Measurements from ENCODE around the gene DTNB.
"Not testable (repeated sequence)": the region's sequence is repeated elsewhere in the genome, so short reads cannot be mapped to it uniquely, and the experiment has no call there.

Gene DTNB

DNA sequence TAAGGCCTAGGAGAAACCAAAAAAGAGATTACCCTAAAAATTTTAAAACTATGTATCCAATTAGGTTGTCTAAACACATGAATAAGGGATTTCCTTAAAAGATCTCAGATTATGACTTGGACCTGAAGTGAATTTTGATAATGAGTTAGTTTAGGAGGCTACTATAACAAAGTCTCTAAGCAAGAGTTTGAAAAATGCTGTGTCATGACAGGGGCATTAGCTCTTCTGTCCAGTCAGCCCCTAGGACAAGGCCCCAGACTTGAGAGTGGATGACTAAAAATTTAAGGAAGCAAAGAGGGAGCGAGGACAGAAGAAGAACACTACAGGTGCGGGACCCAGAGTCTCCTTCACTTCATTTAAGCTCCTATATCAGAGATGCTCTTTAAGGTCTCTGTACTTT is 135.9 kb downstream of the DTNB start:
- DNase-seq: no peak

DNA sequence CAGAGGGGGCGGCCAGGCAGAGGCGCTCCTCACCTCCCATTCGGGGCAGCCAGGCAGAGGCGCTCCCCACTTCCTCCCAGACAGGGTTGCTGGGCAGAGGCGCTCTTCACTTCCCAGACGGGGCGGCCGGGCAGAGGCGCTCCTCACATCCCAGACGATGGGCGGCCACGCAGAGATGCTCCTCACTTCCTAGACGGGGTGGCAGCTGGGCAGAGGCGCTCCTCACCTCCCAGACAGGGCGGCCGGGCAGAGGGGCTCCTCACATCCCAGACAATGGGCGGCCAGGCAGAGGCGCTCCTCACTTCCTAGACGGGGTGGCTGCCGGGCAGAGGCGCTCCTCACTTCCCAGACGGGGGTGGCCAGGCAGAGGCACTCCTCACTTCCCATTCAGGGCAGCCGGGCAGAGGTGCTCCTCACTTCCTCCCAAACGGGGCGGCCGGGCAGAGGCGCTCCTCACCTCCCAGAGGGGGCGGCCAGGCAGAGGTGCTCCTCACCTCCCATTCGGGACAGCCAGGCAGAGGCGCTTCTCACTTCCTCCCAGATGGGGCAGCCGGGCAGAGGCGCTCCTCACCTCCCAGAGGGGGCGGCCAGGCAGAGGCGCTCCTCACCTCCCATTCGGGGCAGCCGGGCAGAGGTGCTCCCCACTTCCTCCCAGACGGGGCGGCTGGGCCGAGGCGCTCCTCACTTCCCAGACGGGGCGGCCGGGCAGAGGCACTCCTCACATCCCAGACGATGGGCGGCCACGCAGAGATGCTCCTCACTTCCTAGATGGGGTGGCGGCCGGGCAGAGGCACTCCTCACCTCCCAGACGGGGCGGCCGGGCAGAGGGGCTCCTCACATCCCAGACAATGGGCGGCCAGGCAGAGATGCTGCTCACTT is 137.7 kb downstream of the DTNB start:
- not testable (repeated sequence) for DNase-seq

DNA sequence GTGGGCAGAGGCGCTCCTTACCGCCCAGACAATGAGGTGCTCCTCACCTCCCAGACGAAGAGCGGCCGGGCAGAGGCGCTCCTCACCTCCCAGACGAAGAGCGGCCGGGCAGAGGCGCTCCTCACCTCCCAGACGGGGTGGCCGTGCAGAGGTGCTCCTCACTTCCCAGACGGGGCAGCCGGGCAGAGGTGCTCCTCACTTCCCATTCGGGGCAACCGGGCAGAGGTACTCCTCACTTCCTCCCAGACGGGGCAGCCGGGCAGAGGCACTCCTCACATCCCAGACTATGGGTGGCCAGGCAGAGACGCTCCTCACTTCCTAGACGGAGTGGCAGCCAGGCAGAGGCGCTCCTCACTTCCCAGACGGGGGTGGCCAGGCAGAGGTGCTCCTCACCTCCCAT is 138.4 kb downstream of the DTNB start:
- DNase-seq: not testable (repeated sequence)

DNA sequence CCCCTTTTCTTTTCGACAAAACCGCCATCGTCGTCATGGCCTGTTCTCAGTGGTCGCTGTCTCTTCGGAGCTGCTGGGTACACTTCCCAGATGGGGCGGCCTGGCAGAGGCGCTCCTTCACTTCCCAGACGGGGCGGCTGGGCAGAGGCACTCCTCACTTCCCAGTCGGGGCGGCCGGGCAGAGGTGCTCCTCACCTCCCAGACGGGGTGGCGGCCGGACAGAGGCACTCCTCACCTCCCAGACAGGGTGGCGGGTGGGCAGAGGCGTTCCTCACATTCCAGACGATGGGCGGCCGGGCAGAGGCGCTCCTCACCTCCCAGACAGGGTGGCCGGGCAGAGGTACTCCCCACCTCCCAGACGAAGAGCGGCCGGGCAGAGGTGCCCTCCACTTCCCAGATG is 138.9 kb downstream of the DTNB start:
- DNase-seq: no peak

DNA sequence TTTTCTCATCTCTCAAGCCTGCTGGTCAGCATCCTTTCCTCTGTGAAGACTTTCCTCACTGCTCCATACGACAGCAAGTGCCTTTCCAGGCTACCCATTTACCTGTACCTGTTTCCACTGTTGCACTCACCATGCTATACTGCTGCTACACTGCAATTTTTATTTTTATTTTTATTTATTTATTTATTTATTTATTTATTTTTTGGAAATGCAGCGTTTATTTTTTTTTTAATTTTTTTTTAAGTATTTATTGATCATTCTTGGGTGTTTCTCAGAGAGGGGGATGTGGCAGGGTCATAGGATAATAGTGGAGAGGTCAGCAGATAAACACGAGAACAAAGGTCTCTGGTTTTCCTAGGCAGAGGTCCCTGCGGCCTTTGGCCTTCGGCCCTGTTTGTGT is 139.6 kb downstream of the DTNB start:
- DNase-seq: not testable (repeated sequence)

DNA sequence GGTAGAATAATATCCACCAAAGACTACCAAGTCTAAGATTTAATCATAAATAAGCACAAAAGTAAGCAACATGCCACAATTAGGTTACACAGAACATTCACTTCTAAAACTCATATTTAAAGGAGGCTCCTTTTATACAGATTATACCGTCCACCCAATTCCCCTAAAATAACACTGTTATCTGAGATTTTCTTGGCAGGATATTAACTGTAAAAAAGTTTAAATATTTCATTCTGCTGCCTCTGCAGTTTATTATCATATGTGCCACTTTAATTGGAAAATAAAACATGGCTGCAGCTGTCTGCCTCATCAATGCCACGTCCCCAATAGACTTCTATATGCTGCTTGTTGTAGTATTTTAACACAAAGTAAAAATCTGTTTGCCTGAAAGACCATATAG is 140.9 kb downstream of the DTNB start:
- DNase-seq: no peak

DNA sequence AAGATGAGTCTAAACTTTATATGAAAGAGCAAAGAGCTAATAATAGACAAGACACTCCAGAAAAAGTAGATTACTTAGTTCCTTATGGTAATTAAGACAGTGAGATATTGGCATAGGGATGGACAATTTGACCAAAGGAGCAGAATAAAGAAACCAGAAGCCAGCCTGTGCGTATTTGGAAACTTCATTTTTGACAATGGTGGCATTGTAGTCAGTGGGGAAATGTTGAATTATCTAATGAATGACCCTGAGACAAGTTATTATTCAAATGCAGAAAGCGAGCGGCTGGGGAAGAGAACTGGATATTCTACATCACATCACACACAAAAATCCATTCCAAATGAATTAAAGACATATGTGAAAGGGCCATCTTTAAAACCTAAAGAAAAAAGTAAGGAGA is 144.3 kb downstream of the DTNB start:
- DNase-seq: no peak

DNA sequence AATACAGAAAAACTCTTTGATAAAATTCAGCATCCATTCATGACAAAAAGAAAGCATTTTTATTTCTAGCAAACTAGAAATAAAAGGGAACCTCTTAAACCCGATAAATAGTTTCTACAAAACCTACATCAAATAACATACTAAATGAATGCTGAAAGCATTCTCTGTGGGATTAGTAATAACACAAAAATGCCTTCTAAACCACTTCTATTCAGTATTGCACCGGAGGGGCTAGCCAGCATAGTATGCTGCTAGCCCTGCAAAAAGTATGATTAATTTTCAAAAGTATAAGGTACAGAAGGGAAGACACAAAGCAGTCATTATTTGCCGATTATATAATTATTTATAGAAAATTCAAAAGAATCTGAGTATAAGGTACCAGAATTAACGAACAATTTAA is 145.2 kb downstream of the DTNB start:
- DNase-seq: no peak

DNA sequence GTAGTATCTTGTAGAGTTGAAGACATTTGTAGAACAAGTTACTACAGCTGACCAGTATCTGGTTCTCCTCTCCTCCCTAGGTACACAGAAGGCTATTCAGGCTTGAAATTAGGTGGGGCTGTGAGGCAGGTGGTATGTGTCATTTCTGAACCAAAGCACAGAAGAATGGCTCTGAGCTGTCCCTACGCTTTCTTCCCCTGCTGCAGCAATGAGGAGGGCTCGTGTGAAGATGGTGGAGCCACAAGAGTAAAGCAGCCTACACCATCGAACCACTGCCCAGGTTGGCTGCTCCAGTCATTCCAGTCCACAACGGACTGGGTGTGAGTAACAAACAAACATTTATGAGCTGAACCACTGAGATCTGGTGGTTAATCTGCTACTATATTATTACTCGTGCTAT is 148.9 kb downstream of the DTNB start:
- DNase-seq: no peak

DNA sequence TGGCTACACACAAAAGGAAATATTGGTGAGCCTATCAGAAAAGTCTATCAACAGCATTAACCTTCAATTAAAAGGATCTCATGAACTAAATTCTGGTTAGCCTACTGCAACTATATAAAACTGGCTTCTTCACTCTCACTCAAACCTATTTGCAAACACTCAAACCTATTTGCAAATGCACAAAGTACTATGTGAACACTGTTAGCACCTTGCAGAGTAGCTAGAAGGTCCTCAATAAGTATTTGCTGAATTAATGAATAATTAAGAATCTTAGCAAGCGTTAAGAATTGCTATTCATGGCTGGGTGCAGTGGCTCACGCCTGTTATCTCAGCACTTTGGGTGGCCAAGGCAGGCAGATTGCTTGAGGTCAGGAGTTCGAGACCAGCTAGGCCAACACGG is 150.3 kb downstream of the DTNB start:
- DNase-seq: no peak

DNA sequence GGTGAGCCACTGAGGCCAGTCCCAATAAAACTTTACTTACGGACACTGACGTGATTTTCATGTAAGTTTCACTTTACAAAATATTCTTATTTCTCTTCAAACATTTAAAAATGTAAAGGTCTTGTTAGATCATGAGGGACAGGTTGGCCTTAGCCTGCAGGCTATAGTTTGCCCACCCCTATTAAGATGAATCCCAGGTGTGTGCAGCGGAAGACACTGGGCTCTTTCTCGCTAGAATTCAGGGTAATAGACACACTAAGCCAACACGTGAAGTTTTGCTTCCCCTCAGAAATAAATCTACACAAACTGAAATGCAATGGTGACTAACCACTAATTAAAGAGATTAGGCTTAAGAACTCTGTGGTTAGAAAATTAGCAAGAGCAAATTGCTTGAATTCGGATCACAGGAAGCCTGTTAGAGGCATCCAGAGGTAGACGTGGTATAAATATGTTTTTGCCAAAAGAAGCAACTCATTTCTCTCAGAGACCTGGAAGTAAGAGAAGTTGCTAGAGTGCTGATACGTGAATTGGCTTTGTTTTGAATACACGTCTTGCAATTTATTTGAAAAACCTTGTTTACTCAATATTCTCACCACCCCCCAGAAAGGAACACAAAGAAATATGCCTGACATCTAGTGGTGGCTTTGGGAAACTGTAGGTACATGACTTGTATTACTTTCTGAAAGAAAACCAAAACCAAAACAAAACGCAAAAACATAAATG is 151.6 kb downstream of the DTNB start:
- DNase-seq: peak in 3 of 5 donors; percentile 22 to 86 (median 32)

DNA sequence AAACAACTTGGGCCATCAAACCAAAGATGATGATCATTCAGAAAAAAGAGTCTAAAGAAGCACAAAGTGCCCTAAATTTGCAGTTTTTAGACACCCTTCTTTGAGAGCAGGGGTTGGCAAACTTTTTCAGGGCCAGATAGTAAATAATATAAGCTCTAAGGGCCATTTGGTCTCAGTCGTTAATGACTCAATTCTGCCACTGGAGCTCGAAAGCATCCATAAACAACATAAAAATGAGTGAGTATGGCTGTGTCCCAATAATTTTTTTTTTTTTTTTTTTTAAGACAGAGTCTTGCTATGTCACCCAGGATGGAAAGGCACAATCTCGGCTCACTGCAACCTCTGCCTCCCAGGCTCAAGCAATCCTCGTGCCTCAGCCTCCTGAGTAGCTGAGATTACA is 152.3 kb downstream of the DTNB start:
- no peak for DNase-seq

DNA sequence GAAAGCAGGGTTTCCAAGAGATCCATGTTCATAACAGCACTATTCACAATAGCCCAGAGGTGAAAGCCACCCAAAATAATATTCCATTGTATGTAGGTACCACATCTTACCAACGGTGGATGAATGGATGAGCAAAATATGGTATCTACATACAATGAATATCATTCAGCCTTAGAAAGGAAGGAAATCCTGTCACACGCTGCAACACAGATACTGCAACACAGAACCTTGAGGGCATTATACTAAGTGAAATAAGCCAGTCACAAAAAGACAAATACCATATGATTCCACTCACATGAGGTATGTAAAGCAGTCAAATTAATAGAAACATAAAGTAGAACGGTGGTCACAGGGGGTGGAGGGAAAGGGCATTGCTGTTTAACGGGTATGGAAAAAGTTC is 155.7 kb downstream of the DTNB start:
- DNase-seq: no peak

DNA sequence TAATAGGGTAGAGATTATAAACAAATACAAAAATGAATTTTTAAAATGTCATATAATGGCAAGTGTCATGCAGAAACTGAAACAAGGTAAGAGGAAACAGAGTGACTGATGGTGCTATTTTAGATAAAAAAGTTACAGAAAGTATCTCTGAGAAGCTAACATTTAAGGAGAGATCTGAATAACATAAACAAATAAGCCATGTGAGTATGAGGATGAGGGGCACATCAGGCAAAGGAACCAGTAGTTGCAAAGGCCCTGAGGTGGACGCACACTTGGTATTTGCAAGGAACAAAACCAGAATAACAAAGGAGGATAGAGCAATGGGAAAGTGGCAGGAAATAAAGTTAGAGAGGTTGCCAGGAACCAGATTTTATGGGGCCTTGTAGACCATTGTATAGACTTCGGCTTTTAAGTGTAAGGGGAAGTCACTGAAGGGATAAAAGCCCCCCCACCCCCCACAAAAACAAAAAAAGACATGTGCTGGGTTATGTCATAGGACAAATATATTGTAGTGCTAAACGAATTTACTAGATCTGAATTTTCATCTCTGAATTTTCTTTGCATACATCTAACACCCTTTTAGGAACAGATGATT is 159.2 kb downstream of the DTNB start:
- no peak for DNase-seq

DNA sequence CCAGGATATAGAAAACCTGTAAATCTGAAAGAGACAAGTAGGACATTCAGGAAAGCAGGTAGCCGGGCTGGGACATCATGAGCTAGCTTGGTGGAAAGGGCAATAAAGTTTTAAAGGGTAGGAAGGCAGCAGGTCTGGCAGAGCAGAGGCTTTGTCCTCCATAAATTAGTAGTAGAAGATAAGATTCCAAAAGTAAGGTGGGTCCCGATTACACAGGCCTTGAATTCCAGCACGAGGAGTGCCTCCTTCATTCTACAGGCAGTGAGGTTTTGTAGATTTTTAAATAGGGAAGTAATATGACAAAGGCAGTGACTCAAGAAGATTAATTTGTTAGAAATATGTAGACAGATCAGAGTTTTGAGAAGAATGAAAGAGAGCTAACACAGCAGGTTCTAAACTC is 160.7 kb downstream of the DTNB start:
- DNase-seq: no peak

DNA sequence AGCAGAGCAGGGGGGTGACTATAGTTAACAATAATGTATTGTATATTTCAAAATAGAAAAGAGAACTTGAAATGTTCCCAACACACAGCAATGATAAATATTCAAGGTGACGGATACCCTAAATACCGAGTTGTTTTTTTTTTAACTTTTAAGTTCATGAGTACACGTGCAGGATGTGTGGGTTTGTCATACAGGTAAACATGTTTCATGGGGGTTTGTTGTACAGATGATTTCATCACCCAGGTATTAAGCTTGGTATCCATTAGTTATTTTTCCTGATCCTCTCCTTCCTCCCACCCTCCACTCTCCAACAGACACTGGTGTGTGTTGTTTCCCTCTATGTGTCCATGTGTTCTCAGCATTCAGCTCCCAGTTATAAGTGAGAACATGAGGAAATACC is 167.2 kb downstream of the DTNB start:
- DNase-seq: no peak

DNA sequence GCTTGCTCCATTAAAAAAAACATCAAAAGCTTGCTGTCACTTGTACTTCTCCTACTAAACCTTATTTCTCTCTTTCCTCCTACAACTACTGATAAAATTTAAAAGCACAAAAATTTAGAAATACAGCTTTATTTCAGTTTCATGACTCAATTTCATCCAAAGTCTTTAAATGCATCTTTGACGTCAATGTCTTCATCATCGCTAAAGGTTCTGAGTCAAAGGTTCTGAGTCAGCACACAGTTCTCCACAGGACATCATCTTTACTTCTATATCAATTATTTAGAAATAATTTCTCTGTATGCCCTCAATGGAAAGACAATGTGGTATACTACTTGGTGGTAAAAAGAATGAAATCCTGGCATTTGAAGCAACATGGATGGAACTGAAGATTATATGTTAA is 167.8 kb downstream of the DTNB start:
- no peak for DNase-seq

DNA sequence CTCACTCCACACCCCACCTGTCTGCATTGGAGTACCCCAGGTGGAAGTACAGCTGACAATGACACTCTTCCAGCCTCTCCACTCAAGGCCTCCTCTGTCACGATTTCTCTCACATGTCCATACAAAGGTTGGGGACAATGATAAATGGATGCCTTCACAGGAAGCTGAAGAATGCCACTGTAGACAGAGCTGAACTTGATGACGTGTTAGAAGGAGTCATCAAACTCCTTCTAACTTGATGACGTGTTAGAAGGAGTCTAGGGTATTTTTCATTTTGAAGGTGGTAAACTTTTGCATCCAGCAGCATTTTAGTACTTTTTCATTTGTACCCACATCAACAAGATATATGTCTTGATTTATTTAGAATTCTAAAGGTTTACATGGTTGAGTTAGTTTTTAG is 168.2 kb downstream of the DTNB start:
- no peak for DNase-seq

DNA sequence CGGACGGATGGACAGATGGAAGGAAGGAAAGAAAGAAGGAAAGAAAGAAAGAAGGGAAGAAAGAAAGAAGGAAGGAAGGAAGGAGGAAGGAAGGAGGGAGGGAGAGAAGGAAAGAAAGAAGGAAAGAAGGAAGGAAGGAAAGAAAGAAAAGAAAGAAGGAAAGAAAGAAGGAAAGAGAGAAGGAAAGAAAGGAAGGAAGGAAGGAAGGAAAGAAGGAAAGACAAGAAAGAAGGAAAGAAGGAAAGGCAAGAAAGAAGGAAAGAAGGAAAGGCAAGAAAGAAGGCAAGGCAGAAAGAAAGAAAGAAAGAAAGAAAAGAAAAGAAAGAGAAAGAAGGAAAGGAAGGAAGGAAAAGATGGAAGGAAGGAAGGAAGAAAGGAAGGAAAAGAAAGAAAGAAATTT is 169.1 kb downstream of the DTNB start:
- DNase-seq: no peak

DNA sequence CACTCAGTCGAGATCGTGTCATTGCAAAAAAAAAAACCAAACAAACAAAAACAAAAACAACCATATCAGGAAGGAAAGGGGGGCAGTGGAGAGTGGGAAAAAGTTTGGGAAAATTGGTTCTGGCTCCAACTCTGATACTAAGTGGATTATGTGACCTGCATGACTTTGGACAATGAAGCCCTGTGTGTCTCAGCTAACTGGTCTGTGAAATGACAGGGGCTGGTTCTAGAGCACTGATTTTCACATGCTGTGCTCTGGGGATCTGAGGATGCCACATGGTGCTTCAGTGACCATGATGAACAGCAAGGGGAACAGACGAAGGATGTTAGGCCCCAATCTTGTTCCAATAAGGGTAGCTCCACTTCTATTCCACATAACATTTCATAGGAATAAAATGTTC is 174.2 kb downstream of the DTNB start:
- DNase-seq: no peak

DNA sequence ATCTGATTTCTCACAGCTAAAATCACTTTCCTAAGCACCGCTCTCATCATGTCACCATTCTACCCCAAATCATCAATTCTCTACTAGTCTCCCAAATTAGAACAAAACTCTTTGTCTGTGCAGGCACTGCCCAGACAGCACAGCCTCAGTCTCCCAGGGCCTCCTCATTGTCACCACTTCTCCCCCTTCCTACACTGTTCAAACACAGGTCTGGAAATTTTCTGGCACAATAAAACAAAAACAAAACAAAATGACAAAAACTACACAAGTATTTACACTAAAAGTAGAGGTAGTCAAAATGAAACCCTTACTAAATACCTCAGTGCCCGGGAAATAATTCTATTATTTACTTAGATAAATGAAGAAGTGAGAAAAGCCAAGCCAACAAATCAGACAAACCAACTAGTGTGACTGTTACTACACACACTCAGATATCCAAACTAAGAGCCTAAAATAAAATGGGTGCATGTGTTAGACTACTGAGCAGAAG is 175.4 kb downstream of the DTNB start:
- no peak for DNase-seq

DNA sequence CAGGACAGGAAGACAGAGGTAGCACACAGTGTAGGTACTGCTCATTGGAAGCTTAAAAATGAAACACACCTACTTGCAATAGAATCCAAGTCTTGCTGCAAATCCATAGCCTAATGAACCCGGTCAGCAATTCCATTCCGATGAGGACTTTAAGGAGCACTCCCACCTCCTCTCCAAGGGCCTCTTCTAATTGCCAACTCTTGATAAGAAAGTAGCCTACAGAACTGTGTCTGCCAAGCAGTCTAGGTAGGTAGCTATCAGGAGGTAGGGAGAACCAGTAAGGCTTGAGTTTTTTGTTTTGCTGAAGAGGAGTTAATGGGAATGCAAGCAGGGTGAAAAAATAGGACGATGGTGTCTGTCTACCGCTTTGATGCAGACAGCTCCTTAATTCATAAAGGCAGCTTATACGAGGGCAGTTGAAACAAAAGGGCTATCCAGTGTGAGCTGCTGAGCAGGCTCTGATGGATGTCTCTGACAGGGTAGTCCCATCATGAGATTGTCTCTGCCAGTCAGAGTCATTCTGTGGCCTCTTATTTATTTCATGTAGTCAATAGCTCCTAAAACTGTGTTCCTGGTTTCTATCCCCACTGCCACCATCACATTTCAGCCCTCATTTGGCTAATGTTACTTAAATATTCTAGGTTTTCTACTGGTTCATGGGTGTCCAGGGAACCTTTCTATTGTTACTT is 176.0 kb downstream of the DTNB start:
- DNase-seq: no peak

DNA sequence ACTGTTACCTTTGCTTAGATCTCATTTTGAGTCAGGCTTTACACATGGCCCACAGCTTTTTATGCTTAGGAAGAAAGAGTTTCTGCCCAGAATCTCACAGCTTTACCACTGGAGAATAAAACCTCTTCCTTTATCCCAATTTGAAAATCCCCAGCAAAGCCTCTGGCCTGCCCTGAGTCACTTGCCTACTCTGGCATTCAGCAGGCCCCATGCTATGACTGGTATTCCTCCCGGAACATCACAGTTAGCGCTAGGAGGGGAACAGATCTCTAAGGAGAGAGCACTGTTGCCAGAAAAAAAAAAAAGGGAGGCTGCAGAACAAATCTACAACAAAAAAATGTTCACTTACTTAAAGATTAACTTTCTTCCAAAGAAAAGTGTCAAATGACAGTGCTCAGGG is 178.8 kb downstream of the DTNB start:
- DNase-seq: no peak

Data from T-helper 1 cell (primary cell).